Body of pancreas (tissue), 4 donors: ENCODE data around the gene TTYH2.

Experiments
- CTCF ChIP-seq, 7 experiments: fragments of 450-650 bp in 4 of 7; fragments of 200-600 bp in 3 of 7; sonication (generic) in 3 of 7; IDR thresholded peaks; one replicate each; pipeline ENCODE4 v1.5.1; 2016 to 2019; ENCODE audit warnings: antibody characterized with exemption in 7 of 7
- POLR2A ChIP-seq, 3 donors: fragments of 450-650 bp; IDR thresholded peaks; one replicate each; pipeline ENCODE4 v1.6.1; 2016; ENCODE audit warnings: antibody characterized with exemption in 3 of 3, mild to moderate bottlenecking in 2 of 3

DNA sequence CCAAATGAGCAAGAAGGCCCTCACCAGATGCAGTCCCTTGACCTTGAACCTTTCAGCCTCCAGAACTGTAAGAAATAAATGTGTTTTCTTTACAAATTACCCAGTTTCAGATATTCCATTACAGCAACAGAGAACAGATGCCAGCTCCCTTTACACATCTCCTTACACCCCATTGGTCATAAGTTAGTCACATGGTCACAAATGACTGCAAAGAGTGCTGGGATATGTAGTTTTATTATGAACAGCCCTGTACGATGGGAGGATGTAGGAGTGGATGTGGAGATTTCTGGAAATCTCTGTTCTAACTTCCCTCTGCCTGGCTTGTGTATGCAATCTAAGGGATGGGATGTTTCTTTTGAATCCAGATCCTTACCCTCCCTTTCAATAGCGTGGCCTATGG, 23.2 kb upstream of the TTYH2 start:
- TF ChIP-seq CTCF (IDR thresholded peaks at IDR 0.05) (no peak), POLR2A (IDR thresholded peaks at IDR 0.05) (no peak)
